Ammon's horn (tissue), 1 donor: ENCODE measurements around the gene TMEM236.

ENCODE experiments used
- DNase-seq: peaks from one replicate; pipeline ENCODE4 v3.0.0-alpha.2; 2016; ENCODE audit warnings: low spot score

TMEM236 gene

DNA sequence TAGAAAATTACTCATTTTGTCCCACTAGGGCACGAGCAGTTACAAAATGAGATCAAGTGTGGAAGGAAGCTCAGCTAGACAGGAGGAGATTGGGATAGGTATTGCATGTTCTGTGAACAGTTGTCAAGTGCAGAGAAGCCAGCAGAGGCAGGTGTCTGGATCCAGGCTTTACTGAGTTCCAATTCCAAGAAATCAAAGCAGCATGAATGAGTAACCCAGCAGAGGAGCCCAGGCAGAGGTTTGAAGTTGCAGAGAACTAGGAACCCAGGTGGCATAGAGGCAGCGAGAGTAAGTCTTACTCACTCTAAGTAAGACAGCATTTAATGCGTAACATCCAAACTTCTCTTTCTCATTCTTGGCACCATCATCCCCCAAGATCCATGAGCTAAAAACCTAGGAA, 68.9 kb downstream of the TMEM236 start:
- no peak for DNase-seq

GRCh38 chr10:17821893-17822292, 69.9 kb downstream of the TMEM236 start:
- no peak for DNase-seq

DNA sequence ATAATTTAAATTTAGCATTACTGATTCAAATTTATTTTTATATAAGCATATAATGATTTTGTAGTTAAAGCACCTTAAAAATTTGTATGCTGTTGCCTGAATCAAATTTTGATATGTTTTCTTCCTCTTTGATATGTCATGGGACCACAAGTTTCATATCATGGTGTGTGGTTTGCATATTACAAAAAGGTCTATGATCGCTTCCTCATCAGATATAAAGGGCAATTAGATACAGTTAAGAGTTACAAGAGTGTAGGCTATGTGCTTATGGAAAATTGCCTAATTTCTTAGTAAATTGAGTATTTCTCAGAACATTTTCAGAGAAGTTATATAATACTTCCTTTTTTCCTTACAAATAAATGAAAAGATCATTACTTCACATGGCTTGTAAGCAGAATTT, 79.3 kb downstream of the TMEM236 start:
- DNase-seq: no peak

DNA sequence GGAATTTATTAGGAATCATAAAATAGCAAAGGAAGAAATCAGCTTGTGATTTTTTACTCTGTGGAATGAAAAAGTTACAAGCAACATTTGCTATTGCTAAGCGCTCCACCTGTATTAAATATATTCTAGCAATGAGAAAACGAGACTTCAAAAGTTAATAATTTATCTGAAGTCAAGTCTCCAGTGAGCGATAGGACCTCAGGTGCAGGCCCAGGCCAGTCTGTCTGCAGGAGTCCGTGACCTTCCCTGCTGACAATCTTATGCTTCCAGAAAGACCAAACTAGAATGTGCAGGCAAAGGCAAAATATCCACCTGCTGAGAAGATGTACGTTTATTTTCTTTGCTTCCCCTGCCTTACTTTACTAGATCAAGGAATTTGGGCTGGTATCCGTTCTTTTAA, 79.9 kb downstream of the TMEM236 start:
- DNase-seq: no peak

DNA sequence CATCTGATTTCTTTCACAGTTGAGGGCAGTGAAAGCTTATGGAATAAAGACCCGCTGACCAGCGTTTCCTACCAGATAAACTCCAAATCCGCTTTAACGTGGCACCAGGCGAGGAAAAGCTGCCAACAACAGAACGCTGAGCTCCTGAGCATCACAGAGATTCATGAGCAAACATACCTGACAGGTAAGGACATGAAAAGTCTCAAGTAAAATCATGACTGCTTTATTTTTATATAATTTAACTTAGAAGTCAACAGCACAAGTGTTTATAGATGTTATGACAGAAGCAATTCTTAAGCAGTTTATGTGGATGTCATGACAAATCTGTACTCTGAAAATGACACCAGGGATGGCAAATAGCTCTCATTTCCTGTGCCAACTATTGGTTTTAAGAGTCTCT, 81.7 kb downstream of the TMEM236 start:
- DNase-seq: no peak

GRCh38 chr10:17835688-17836087, 83.7 kb downstream of the TMEM236 start:
- no peak for DNase-seq

DNA sequence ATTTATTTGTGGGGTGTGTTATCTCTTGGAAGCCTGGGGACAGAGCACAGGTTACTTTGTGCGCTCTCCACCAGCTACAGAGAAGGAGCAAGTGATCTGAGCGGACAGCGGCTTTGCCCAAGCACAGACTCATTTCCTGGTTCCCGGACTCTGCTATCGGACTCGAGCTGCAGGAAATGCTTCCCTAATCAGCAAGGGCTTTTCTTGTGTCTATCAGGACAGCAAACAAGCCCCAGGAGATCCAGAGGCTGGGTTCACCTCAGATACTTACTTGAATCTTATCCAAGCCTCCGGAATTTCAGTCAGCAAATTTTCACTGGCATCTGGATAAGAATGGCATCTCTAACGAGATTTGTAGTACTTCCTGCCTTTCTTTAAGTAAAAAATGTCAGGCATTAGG, 84.9 kb downstream of the TMEM236 start:
- peak; percentile 47 for DNase-seq

GRCh38 chr10:17838080-17838648, 86.2 kb downstream of the TMEM236 start:
- DNase-seq: peak; percentile 30

DNA sequence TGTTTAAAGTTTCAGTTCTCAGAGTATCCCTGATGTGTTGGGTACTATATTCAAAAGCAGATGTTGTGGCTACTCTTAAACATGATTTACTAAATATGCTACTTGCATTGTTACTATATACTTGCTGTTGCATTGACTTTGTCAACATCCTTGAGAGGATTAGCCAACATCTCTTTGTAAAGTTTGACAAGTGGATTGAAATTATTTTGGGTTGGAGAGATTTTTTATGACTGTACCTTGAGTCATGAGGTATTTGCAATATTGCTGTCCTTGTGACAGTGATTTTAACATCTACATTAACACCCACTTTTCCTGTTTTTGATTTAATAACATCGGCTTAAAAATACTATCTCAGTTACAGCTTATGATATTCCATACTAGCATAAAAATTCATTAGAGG, 89.0 kb downstream of the TMEM236 start:
- no peak for DNase-seq

DNA sequence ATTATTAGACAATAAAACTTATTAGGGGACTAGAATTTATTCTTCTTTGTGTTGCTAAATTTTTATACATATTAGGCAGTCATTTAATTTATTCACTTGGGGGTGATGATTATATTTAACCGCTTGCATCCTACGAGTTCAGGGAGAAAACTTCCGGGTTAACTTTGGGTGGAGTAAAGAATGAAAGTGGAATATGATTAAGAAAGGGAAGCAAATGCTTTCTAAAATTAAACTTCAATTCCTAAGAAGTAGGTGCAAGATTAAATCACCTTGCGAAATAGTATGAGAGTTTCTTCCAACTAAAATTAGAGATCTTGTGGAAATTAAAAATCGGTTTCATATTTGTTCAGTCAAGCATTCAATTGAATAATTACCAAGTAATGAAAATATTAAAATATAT, 90.6 kb downstream of the TMEM236 start:
- no peak for DNase-seq

DNA sequence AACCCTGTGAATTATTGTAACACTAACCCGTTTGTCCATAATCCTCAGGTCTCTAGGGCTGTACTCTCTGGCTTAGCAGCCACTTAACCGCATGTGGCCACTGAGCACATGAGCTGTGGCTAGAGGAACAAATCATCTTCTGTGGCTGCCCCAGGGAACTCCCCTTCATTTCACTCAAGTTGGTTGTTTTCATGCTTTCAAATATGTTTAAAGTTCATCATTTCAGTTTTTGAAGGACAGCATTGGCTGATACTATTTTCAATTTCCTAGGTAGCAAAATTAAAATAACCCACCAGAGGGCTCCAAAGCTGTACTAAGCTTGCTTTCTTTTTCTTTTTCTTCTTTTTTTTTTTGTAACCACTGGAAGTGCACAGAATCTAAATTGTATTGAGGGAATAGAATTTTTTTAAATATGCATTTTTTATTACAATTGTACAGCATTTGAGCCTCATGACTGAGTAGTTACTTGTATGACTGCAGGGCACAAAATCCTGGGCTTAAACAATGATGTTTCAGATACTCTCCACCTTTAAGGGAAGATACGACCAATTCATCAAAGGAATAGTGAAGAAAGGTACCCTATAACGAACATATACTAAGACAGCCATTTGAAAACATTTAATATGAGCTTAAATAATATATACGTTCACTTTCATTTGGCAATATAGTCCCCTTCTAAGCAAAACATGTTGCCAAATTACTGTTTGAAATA, 95.7 kb downstream of the TMEM236 start:
- no peak for DNase-seq

GRCh38 chr10:17848646-17849045, 96.6 kb downstream of the TMEM236 start:
- DNase-seq: no peak
